K562 (cell line): Measurements from ENCODE around the gene RNF4.

Source experiments
- ARNT ChIP-seq, 2 experiments: fragments of 450-650 bp; IDR thresholded peaks; 2 replicates each; pipeline ENCODE4 v1.6.1; 2016; ENCODE audit warnings: mild to moderate bottlenecking in 1 of 2
- ATF2 ChIP-seq: sonication (generic); formaldehyde crosslinking; IDR thresholded peaks from 2 replicates; pipeline ENCODE4 v1.8.1; 2022; ENCODE audit warnings: missing genetic modification reagents
- CTCF ChIP-seq, 3 experiments: IDR thresholded peaks in 2 of 3; conservative IDR thresholded peaks in 1 of 3; 2 replicates each; pipeline ENCODE4 v1.5.1; 2011 to 2012; ENCODE audit warnings: low read length in 3 of 3, mild to moderate bottlenecking in 3 of 3, control low read depth in 2 of 3, improper control_type of control experiment in 1 of 3, inconsistent platforms in 1 of 3, low read depth in 1 of 3, mixed read lengths in 1 of 3, moderate library complexity in 1 of 3; ENCODE audit not compliant: insufficient read depth in 2 of 3
- E2F5 ChIP-seq: sonication (generic); formaldehyde crosslinking; IDR thresholded peaks from 2 replicates; pipeline ENCODE4 v1.8.0; 2022; ENCODE audit warnings: mild to moderate bottlenecking, missing genetic modification reagents
- MAX ChIP-seq: sonication (generic); formaldehyde crosslinking; IDR thresholded peaks from 2 replicates; pipeline ENCODE4 v1.9.0; 2022; ENCODE audit warnings: mild to moderate bottlenecking, missing genetic modification reagents
- POU5F1 ChIP-seq: fragments of 150-350 bp; IDR thresholded peaks from 2 replicates; pipeline ENCODE4 v1.6.1; 2014; ENCODE audit warnings: borderline replicate concordance, low read length, low read depth, mild to moderate bottlenecking; ENCODE audit not compliant: partially characterized antibody
- TEAD4 ChIP-seq, 2 experiments: sonication (generic) in 1 of 2; formaldehyde crosslinking in 1 of 2; IDR thresholded peaks; 2 replicates each; pipeline versions ENCODE4 v1.6.1 to v1.8.0; 2012 to 2022; ENCODE audit warnings: borderline replicate concordance in 1 of 2, inconsistent platforms in 1 of 2, low read length in 1 of 2, mild to moderate bottlenecking in 1 of 2, missing genetic modification reagents in 1 of 2

GRCh38 chr4:2485956-2486355, 17.1 kb downstream of the RNF4 start:
- TF ChIP-seq MAX (no peak), TEAD4 (IDR thresholded peaks at IDR 0.05; ENCODE audit: low read length) (no peak), TEAD4 (CRISPR knock-in tag; IDR thresholded peaks at IDR 0.05; ENCODE audit: borderline replicate concordance) (no peak), ARNT (IDR thresholded peaks at IDR 0.05) (no peak), CTCF (IDR thresholded peaks at IDR 0.05 in 2 of 3, conservative IDR thresholded peaks at IDR 0.05 in 1 of 3; ENCODE audit: insufficient read depth in 2 of 3, low read depth in 1 of 3, low read length in 3 of 3) (no peak), ATF2 (CRISPR knock-in tag) (no peak), POU5F1 (no peak), E2F5 (CRISPR knock-in tag) (no peak)
